Mesodermal cell (in vitro differentiated cells): ENCODE measurements around the gene PKN3.

Source experiments
- H3K27ac ChIP-seq: 2 replicates; pipeline ENCODE4 v1.7.0; 2013; ENCODE audit warnings: mild to moderate bottlenecking, low read depth, low read length, moderate library complexity; ENCODE audit not compliant: severe bottlenecking
- H3K36me3 ChIP-seq: 2 replicates; pipeline ENCODE4 v1.7.1; 2013; ENCODE audit warnings: mild to moderate bottlenecking, low read length, moderate library complexity; ENCODE audit not compliant: control insufficient read depth, insufficient read depth
- H3K4me1 ChIP-seq: one replicate; pipeline ENCODE4 v1.7.1; 2013; ENCODE audit warnings: mild to moderate bottlenecking, low read length; ENCODE audit not compliant: insufficient read depth, control insufficient read depth, poor library complexity, severe bottlenecking
- H3K4me3 ChIP-seq: 2 replicates; pipeline ENCODE4 v1.7.0; 2013; ENCODE audit warnings: low read length, control low read depth, mild to moderate bottlenecking; ENCODE audit not compliant: insufficient read depth, poor library complexity, severe bottlenecking; ENCODE audit errors: extremely low read depth
- H3K9me3 ChIP-seq: 2 replicates; pipeline ENCODE4 v1.7.1; 2013; ENCODE audit warnings: mild to moderate bottlenecking, low read length, moderate library complexity; ENCODE audit not compliant: control insufficient read depth
- WGBS, 2 experiments: methylation state at CpG; one replicate each; pipeline ENCODE4 v1.1.5; 2013; ENCODE audit warnings: missing lambda C conversion rate in 2 of 2; ENCODE audit not compliant: insufficient coverage in 2 of 2; 5-methylcytosine and 5-hydroxymethylcytosine counted together

Gene PKN3

GRCh38 chr9:128750926-128751595 is 48.8 kb downstream of the PKN3 start:
- WGBS, 2 experiments: 95% methylated on average over 20 of the region's 22 CpGs
- Histone ChIP-seq H3K27ac (no peak overlapping the region), H3K36me3 (peaks cover 36% of the 10 kb centered on the region), H3K9me3 (no peaks in the 10 kb centered on the region), H3K4me3 (no peak overlapping the region), H3K4me1 (no peaks in the 10 kb centered on the region)

- Histone ChIP-seq H3K4me1 (no peaks in the 10 kb centered on the region), H3K36me3 (peaks cover 38% of the 10 kb centered on the region), H3K27ac (no peak overlapping the region), H3K4me3 (no peak overlapping the region), H3K9me3 (no peaks in the 10 kb centered on the region)
- WGBS, 2 experiments: 94 to 99% methylated on average over 10 to 15 of the region's 16 CpGs
Measured at GRCh38 chr9:128753627-128754026, 51.3 kb downstream of the PKN3 start.

GRCh38 chr9:128757602-128758001 is 55.3 kb downstream of the PKN3 start:
- H3K9me3 ChIP-seq: no peaks in the 10 kb centered on the region
- H3K36me3 ChIP-seq: peaks cover 16% of the 10 kb centered on the region
- H3K4me3 ChIP-seq: no peak overlapping the region
- no peaks in the 10 kb centered on the region for H3K4me1 ChIP-seq
- no peak overlapping the region for H3K27ac ChIP-seq
- 82 to 95% methylated on average over 3 to 6 of the region's 6 CpGs for WGBS, 2 experiments

- H3K4me1 ChIP-seq: no peaks in the 10 kb centered on the region
- H3K36me3 ChIP-seq: peaks cover 4% of the 10 kb centered on the region
- H3K4me3 ChIP-seq: no peak overlapping the region
- H3K27ac ChIP-seq: no peak overlapping the region
- H3K9me3 ChIP-seq: no peaks in the 10 kb centered on the region
- WGBS, 2 experiments: 93 to 97% methylated on average over 9 of the region's 9 CpGs
Measured at GRCh38 chr9:128762671-128763449, 60.6 kb downstream of the PKN3 start.

- H3K4me3 ChIP-seq: no peak overlapping the region
- no peak overlapping the region for H3K27ac ChIP-seq
- no peaks in the 10 kb centered on the region for H3K9me3 ChIP-seq
- no peaks in the 10 kb centered on the region for H3K4me1 ChIP-seq
- 84 to 94% methylated on average over 4 to 5 of the region's 6 CpGs for WGBS, 2 experiments
- peaks cover 8% of the 10 kb centered on the region for H3K36me3 ChIP-seq
Measured at GRCh38 chr9:128764361-128764760, 62.1 kb downstream of the PKN3 start.

GRCh38 chr9:128765499-128765898 is 63.2 kb downstream of the PKN3 start:
- Histone ChIP-seq H3K36me3 (peaks cover 8% of the 10 kb centered on the region), H3K27ac (no peak overlapping the region), H3K4me3 (no peak overlapping the region), H3K4me1 (no peaks in the 10 kb centered on the region), H3K9me3 (no peaks in the 10 kb centered on the region)
- WGBS, 2 experiments: 90 to 93% methylated on average over 3 of the region's 3 CpGs

GRCh38 chr9:128768606-128769005 is 66.3 kb downstream of the PKN3 start:
- H3K4me1 ChIP-seq: no peaks in the 10 kb centered on the region
- H3K9me3 ChIP-seq: no peaks in the 10 kb centered on the region
- peaks cover 6% of the 10 kb centered on the region for H3K36me3 ChIP-seq
- H3K4me3 ChIP-seq: no peak overlapping the region
- H3K27ac ChIP-seq: no peak overlapping the region
- 95 to 100% methylated on average over 4 of the region's 6 CpGs for WGBS, 2 experiments
